HepG2 (cell line): ENCODE data around the gene GATAD2B. TPM values are rescaled to one million over a fixed set of nuclear protein-coding genes. Genes with fewer than 3 reads are reported as not detected.

ENCODE experiments used
- ATF2 ChIP-seq: sonication (generic); formaldehyde crosslinking; IDR thresholded peaks from 2 replicates; pipeline ENCODE4 v1.4.0; 2020; ENCODE audit warnings: missing genetic modification reagents
- DMAP1 ChIP-seq: IDR thresholded peaks from 2 replicates; pipeline ENCODE4 v1.6.1; 2016
- DPF2 ChIP-seq: sonication (generic); formaldehyde crosslinking; IDR thresholded peaks from 2 replicates; pipeline ENCODE4 v1.4.0; 2020; ENCODE audit warnings: mild to moderate bottlenecking, low read depth, missing genetic modification reagents, borderline replicate concordance
- EZH2 ChIP-seq: conservative IDR thresholded peaks from 2 replicates; pipeline ENCODE4 v1.6.1; 2012; ENCODE audit warnings: mild to moderate bottlenecking, low read depth, low read length, moderate library complexity
- JDP2 ChIP-seq: sonication (generic); formaldehyde crosslinking; IDR thresholded peaks from 2 replicates; pipeline ENCODE4 v1.8.1; 2022; ENCODE audit warnings: missing genetic modification reagents, borderline replicate concordance
- JUNB ChIP-seq: sonication (generic); formaldehyde crosslinking; IDR thresholded peaks from 2 replicates; pipeline ENCODE4 v1.8.0; 2022; ENCODE audit warnings: missing genetic modification reagents, mild to moderate bottlenecking, borderline replicate concordance
- LRRFIP1 ChIP-seq: sonication (generic); formaldehyde crosslinking; conservative IDR thresholded peaks from 2 replicates; pipeline ENCODE4 v1.4.0; 2020; ENCODE audit warnings: missing genetic modification reagents
- MED1 ChIP-seq: sonication (generic); formaldehyde crosslinking; IDR thresholded peaks from 2 replicates; pipeline ENCODE4 v1.4.0; 2020; ENCODE audit warnings: missing genetic modification reagents
- MIER3 ChIP-seq: IDR thresholded peaks from 2 replicates; pipeline ENCODE4 v1.6.1; 2016; ENCODE audit warnings: missing compliant biosample characterization, borderline replicate concordance
- NFE2L1 ChIP-seq: sonication (generic); formaldehyde crosslinking; IDR thresholded peaks from 2 replicates; pipeline ENCODE4 v1.4.0; 2020; ENCODE audit warnings: missing genetic modification reagents, mild to moderate bottlenecking, borderline replicate concordance
- NFE2L2 ChIP-seq: fragments of 150-350 bp; IDR thresholded peaks from 2 replicates; pipeline ENCODE4 v1.6.1; 2014; ENCODE audit warnings: low read length
- PATZ1 ChIP-seq: sonication (generic); formaldehyde crosslinking; IDR thresholded peaks from 2 replicates; pipeline ENCODE4 v1.4.0; 2020; ENCODE audit warnings: missing genetic modification reagents
- RAD21 ChIP-seq: fragments of 450-650 bp; formaldehyde crosslinking; IDR thresholded peaks from 2 replicates; pipeline ENCODE4 v1.5.0; 2020; ENCODE audit warnings: mild to moderate bottlenecking
- SMARCC2 ChIP-seq: fragments of 450-650 bp; IDR thresholded peaks from 2 replicates; pipeline ENCODE4 v1.6.1; 2017; ENCODE audit warnings: antibody characterized with exemption, mild to moderate bottlenecking
- ZBTB37 ChIP-seq: sonication (generic); formaldehyde crosslinking; IDR thresholded peaks from 2 replicates; pipeline ENCODE4 v1.4.0; 2020; ENCODE audit warnings: mild to moderate bottlenecking, missing genetic modification reagents
- polyA plus RNA-seq, 8 experiments: library from polyadenylated mRNA; depleted of rRNA in 3 of 8; stranded (reverse) in 7 of 8; unstranded in 1 of 8; fragments of >200 nt; fragmentation: Illumina TruSeq in 4 of 8; extraction: Trizol in 4 of 8; gene quantifications; 2 replicates each; pipeline versions ENCODE4 v1.2.1 to v1.2.3, GENCODE V29; 2011 to 2016; ENCODE audit warnings: low read depth in 4 of 8, missing spikeins in 1 of 8, mixed read lengths in 1 of 8; ENCODE audit not compliant: insufficient read depth in 1 of 8
- total RNA-seq, 5 experiments: library from RNA; depleted of rRNA; stranded (reverse); fragments of >200 nt; fragmentation: Illumina TruSeq; extraction: Trizol; gene quantifications; 2 replicates each; pipeline ENCODE4 v1.2.3, GENCODE V29; 2016; ENCODE audit warnings: low read depth in 1 of 5
- TF ChIP-seq, protein P1 (sequence below): sonication (generic); formaldehyde crosslinking; IDR thresholded peaks from 2 replicates; pipeline ENCODE4 v1.5.0; 2020; ENCODE audit warnings: missing genetic modification reagents
- TF ChIP-seq, protein P2 (sequence below): sonication (generic); formaldehyde crosslinking; IDR thresholded peaks from 2 replicates; pipeline ENCODE4 v1.8.1; 2023; ENCODE audit warnings: missing genetic modification reagents, mild to moderate bottlenecking, borderline replicate concordance
- TF ChIP-seq, protein P3 (sequence below): sonication (generic); formaldehyde crosslinking; IDR thresholded peaks from 2 replicates; pipeline ENCODE4 v1.4.0; 2020; ENCODE audit warnings: missing genetic modification reagents, mild to moderate bottlenecking, borderline replicate concordance

The GATAD2B gene
- total and polyA plus RNA-seq, 2 of the 13 experiments (the other 11 are each of a cell fraction or from before 2014, with no cell fraction given): 3.2 to 5.2 TPM

GRCh38 chr1:153922972-153923925 lies at the start of gene GATAD2B (continued):
- TF ChIP-seq ATF2: no peak
- TF ChIP-seq NFE2L2: no peak
- TF ChIP-seq JDP2 (CRISPR knock-in tag): no peak
- TF ChIP-seq DPF2 (CRISPR knock-in tag): no peak
- no peak for TF ChIP-seq JUNB (CRISPR knock-in tag)
- peak; percentile 64; the same call in 1 of the 2 replicates for TF ChIP-seq DMAP1 (CRISPR knock-in tag)
- no peak for TF ChIP-seq LRRFIP1 (CRISPR knock-in tag)
- TF ChIP-seq, protein P1, sequence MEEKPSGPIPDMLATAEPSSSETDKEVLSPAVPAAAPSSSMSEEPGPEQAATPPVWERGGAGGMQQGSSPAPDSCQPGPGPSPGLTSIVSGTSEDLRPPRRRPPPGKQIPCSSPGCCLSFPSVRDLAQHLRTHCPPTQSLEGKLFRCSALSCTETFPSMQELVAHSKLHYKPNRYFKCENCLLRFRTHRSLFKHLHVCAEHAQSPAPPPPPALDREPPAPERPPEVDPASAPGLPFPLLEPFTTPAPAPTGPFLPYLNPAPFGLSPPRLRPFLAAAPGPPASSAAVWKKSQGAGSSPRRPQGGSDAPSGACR (CRISPR knock-in tag): peak; percentile 71; the same call in 1 of the 2 replicates
- TF ChIP-seq EZH2: no peak
- no peak; the same call in 1 of the 2 replicates for TF ChIP-seq RAD21 (CRISPR knock-in tag)
- TF ChIP-seq MED1 (CRISPR knock-in tag): peak; percentile 57; the same call in 1 of the 2 replicates
- no peak; the same call in 1 of the 2 replicates for TF ChIP-seq ZBTB37 (CRISPR knock-in tag)
- TF ChIP-seq, protein P2, sequence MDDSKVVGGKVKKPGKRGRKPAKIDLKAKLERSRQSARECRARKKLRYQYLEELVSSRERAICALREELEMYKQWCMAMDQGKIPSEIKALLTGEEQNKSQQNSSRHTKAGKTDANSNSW: no peak
- TF ChIP-seq MIER3 (CRISPR knock-in tag): peak; percentile 58; the same call in 1 of the 2 replicates
- no peak for TF ChIP-seq SMARCC2
- TF ChIP-seq, protein P3, sequence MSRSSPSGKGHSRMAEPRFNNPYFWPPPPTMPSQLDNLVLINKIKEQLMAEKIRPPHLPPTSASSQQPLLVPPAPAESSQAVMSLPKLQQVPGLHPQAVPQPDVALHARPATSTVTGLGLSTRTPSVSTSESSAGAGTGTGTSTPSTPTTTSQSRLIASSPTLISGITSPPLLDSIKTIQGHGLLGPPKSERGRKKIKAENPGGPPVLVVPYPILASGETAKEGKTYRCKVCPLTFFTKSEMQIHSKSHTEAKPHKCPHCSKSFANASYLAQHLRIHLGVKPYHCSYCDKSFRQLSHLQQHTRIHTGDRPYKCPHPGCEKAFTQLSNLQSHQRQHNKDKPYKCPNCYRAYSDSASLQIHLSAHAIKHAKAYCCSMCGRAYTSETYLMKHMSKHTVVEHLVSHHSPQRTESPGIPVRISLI (CRISPR knock-in tag): peak; percentile 60; the same call in 1 of the 2 replicates
- peak; percentile 75 for TF ChIP-seq PATZ1
- TF ChIP-seq NFE2L1: no peak
